ENCODE results near the gene PPFIA3.
"Not testable (repeated sequence)": the region's sequence is repeated elsewhere in the genome, so short reads cannot be mapped to it uniquely, and the experiment has no call there.

Gene PPFIA3

GRCh38 chr19:49150106-49150943 is 31.0 kb downstream of the PPFIA3 start:
- peak in 1 of 4 experiments; percentile 18 for DNase-seq

- DNase-seq, result no peak
Observed at GRCh38 chr19:49150944-49151243, 31.6 kb downstream of the PPFIA3 start.

GRCh38 chr19:49151267-49152118 is 32.1 kb downstream of the PPFIA3 start:
- peak in 1 of 4 experiments; percentile 46 for DNase-seq

GRCh38 chr19:49152119-49152550 is 32.8 kb downstream of the PPFIA3 start:
- DNase-seq, result no peak

GRCh38 chr19:49153167-49153809 is 33.9 kb downstream of the PPFIA3 start:
- DNase-seq, result no peak

DNA sequence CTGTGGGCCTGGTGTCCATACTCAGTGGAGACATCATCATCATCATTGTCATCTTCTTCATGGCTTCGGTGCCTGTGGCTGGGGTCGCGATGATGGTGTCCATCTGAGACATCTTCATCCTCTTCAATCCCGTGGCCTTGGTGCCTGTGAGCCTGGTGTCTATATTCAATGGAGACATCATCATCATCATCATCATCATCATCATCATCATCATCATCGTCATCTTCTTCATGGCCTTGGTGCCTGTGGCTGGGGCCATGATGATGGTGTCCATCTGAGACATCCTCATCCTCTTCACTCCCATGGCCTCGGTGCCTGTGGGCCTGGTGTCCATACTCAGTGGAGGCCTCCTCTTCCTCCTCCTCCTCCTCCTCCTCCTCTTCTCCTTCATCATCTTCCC is 34.9 kb downstream of the PPFIA3 start:
- no peak for DNase-seq

GRCh38 chr19:49155005-49155819 is 35.9 kb downstream of the PPFIA3 start, which contains the start of gene HRC:
HRC (minus strand) TSS chr19:49155396; CDS start chr19:49155237, 159 bp downstream.
- DNase-seq, result no peak

DNA sequence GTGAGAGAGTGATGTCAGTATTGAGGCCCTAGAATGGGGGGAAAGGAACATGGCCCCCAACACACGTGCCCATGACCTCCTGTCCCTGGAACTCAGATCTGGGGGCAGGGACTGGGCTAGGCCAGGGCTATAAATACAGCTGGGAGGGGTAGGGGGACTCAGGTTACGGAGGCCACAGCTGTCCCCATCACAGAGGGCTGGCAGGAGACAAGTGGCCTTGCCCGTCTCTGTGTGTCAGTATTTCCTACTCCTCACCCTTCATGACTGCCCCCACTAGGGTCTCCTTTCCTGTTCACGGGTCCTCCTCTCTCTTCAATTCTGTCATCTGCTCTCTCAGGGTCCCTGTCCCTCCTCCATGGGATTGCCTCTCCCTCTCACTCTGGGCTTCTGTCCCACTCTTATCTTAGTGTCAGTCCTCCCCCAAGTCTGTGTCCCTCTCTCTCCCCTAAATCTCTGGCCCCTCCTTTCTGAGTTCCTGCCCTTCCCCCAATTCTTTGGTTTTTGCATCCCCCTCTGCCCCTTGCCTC is 36.5 kb downstream of the PPFIA3 start:
- DNase-seq, result no peak

GRCh38 chr19:49157445-49158224 is 38.3 kb downstream of the PPFIA3 start, which contains the start of gene TRPM4:
TRPM4 (plus strand) TSS chr19:49157792; CDS start chr19:49157867, 75 bp downstream.
- DNase-seq, result no peak

DNA sequence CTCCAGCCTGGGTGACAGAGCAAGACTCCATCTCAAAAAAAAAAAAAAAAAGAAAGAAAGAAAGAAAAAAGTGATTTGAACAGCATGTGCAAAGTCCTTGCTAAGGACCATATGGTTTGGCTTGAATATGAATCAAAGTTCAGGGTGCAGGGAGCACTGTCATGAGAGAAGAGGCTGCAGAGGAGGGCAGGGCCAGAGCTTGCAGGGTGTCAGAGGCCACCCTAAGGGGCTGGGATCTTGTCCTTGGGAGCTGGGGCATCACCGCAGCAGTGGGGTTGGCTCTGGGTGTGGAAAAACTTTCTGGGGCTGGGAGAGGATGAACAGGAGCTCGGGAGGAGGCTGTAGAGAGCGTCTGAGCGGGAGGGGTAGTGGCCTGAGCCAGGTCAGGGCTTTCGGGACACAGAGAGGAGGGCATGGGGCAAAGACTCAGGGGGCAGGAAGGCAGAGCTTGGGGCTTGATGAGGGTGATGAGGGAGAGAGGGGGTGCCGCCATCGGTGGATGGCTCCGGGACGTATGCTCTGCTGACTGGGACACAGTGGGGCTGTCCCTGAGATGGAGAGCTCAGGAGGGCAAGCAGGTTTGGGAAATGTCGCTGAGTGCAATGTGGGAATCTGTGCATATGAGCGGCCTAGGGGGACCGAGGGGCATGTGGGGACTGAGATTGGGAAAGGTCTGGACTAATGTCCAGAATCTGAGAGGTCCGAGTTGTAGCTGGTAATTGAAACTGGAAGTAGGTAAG is 41.3 kb downstream of the PPFIA3 start:
- no peak for DNase-seq

- DNase-seq, result no peak
Observed at GRCh38 chr19:49161987-49162386, 42.6 kb downstream of the PPFIA3 start.

DNA sequence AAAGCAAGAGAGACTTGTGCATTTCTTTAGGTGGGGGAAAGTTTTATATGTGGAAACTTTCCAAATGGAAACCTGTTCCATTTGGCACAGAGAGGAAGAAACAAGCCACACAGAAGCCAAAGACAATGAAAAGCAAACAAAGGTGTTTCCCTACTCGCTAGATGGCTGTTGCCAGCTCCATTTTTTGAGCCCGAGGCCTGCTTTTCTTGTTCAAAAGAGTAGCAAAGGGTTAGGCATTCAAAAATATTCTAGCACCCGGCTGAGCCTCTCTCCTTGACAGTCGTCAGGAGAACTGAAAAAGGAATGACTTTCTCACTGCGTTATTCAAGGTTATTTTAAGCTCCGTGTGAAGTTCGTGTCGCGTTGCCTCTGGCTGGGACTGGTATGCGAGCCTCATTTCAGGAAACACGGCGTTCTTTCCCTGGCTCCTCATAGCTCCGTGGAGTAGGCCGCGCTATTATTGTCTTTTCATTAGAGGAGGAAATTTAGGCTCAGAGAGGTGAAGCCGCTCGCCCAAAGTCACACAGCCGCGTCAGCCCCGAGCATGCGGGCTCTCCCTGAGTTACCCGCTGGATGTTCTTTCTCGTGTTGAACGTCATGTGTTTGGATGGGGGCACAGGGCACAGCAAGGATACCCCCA is 45.9 kb downstream of the PPFIA3 start:
- no peak for DNase-seq

DNA sequence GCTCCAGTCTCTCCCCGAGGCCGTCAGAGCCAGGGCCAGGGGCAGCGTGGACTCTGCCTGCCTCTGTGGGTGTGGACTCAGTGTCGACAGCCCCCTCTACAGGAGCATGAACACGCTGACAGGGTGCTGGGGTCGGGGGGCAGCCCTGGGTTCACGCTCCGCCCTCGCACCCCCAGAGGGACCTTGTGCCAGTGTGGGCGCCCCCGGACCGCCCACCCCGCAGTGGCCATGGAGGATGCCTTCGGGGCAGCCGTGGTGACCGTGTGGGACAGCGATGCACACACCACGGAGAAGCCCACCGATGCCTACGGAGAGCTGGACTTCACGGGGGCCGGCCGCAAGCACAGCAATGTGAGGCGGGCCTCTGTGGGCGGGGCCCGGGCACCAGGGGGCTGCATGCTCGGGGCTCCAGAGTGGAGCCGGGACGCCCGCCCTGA is 46.5 kb downstream of the PPFIA3 start:
- DNase-seq, result no peak

DNA sequence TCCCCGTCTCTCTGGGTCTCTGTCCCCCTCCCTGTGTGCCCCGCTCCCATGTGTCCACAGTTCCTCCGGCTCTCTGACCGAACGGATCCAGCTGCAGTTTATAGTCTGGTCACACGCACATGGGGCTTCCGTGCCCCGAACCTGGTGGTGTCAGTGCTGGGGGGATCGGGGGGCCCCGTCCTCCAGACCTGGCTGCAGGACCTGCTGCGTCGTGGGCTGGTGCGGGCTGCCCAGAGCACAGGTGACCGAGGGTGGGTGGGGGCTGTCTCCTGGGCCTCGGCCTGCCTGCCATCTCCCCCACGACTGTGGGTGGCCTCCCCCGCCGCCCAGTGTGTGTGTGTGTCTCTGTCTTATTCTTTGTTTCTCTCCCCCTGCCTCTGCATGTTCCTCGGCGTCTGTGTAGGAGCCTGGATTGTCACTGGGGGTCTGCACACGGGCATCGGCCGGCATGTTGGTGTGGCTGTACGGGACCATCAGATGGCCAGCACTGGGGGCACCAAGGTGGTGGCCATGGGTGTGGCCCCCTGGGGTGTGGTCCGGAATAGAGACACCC is 48.6 kb downstream of the PPFIA3 start:
- no peak for DNase-seq

GRCh38 chr19:49168421-49168820 is 49.1 kb downstream of the PPFIA3 start:
- no peak for DNase-seq

GRCh38 chr19:49173198-49173597 is 53.9 kb downstream of the PPFIA3 start:
- no peak for DNase-seq

GRCh38 chr19:49180659-49181058 is 61.3 kb downstream of the PPFIA3 start:
- DNase-seq, result no peak

GRCh38 chr19:49182010-49182847 is 62.9 kb downstream of the PPFIA3 start:
- not testable (repeated sequence) for DNase-seq
